Sigmoid colon (tissue), 7 donors: Measurements from ENCODE around the gene HAAO. TPM values are rescaled to one million over a fixed set of nuclear protein-coding genes. Genes with fewer than 3 reads are reported as not detected.

ENCODE experiments used
- DNase-seq: peaks from one replicate; pipeline ENCODE4 v3.0.0-alpha.2; 2019
- H3K27ac ChIP-seq, 4 donors: fragments of 200-600 bp; sonication (generic); one replicate each; pipeline ENCODE4 v1.5.1; 2016 to 2019; ENCODE audit warnings: mild to moderate bottlenecking in 1 of 4
- H3K27me3 ChIP-seq, 3 donors: fragments of 200-600 bp; sonication (generic); one replicate each; pipeline ENCODE4 v1.5.1; 2019; ENCODE audit warnings: mild to moderate bottlenecking in 1 of 3
- H3K36me3 ChIP-seq, 4 donors: fragments of 200-600 bp; sonication (generic); one replicate each; pipeline ENCODE4 v1.5.1; 2016 to 2019
- H3K4me1 ChIP-seq, 4 donors: fragments of 200-600 bp; sonication (generic); one replicate each; pipeline ENCODE4 v1.5.1; 2017 to 2019
- H3K4me3 ChIP-seq, 4 donors: fragments of 200-600 bp; sonication (generic); one replicate each; pipeline ENCODE4 v1.5.1; 2017 to 2019; ENCODE audit warnings: mild to moderate bottlenecking in 2 of 4, moderate library complexity in 1 of 4
- H3K9me3 ChIP-seq, 4 donors: fragments of 200-600 bp in 3 of 4; sonication (generic) in 3 of 4; one replicate each; pipeline versions ENCODE4 v1.5.1 to v1.6.1; 2013 to 2019
- CTCF ChIP-seq, 4 experiments: fragments of 450-650 bp in 3 of 4; fragments of 200-600 bp in 1 of 4; IDR thresholded peaks; one replicate each; pipeline ENCODE4 v1.5.1; 2016 to 2019; ENCODE audit warnings: antibody characterized with exemption in 4 of 4, mild to moderate bottlenecking in 3 of 4, moderate library complexity in 2 of 4
- EP300 ChIP-seq, 4 donors: sonication (generic); formaldehyde crosslinking; IDR thresholded peaks; one replicate each; pipeline ENCODE4 v1.6.1; 2017; ENCODE audit warnings: antibody characterized with exemption in 4 of 4
- POLR2A ChIP-seq, 2 donors: fragments of 450-650 bp; IDR thresholded peaks; one replicate each; pipeline ENCODE4 v1.6.1; 2016; ENCODE audit warnings: antibody characterized with exemption in 2 of 2, mild to moderate bottlenecking in 2 of 2, moderate library complexity in 2 of 2
- POLR2AphosphoS5 ChIP-seq, 4 donors: sonication (generic); formaldehyde crosslinking; IDR thresholded peaks; one replicate each; pipeline ENCODE4 v1.6.1; 2017; ENCODE audit warnings: antibody characterized with exemption in 4 of 4
- WGBS, 2 donors: extraction: QIAGEN DNeasy Blood & Tissue Kit; methylation state at CpG; one replicate each; pipeline ENCODE4 v1.1.7; 2013; 5-methylcytosine and 5-hydroxymethylcytosine counted together
- intact Hi-C: fragments of 100-400 bp; cut with DNase I; formaldehyde crosslinking; loops from one replicate; pipeline ENCODE4 v1.15.1; 2023
- polyA plus RNA-seq, 3 donors: library from polyadenylated mRNA; stranded (reverse); fragments of 200-250 nt; gene quantifications; one replicate each; pipeline ENCODE4 v1.2.3, GENCODE V29; 2013
- total RNA-seq, 4 donors: library from RNA; depleted of rRNA; stranded (reverse); fragments of >200 nt; gene quantifications; one replicate each; pipeline ENCODE4 v1.1.0, GENCODE V29; 2016
- donor health status: healthy with polysubstance abuse.
- donor health status: Bipolar disorder and iron deficiency.
- donor health status: healthy.

The HAAO gene
- total and polyA plus RNA-seq, 7 donors = 2.5 to 37.9 (median 5.6) TPM

- Histone ChIP-seq H3K4me1 (peaks cover 0 to 26% (median 17%) of the 10 kb centered on the region in 4 donors), H3K4me3 (no peak overlapping the region), H3K36me3 (no peaks in the 10 kb centered on the region), H3K27ac (peak overlapping the region; percentile 71 to 88 (median 80)), H3K27me3 (no peaks in the 10 kb centered on the region), H3K9me3 (no peaks in the 10 kb centered on the region)
- DNase-seq = no peak
- 62 to 77% methylated on average over 8 of the region's 8 CpGs for WGBS, 2 donors
- intact Hi-C loops = loop anchor here (10.0 kb wide), 2 partner anchors 230 to 300 kb away; partner anchors contain the start of genes KCNG3 and MTA3
- TF ChIP-seq POLR2AphosphoS5 (IDR thresholded peaks at IDR 0.05) (no peak), EP300 (IDR thresholded peaks at IDR 0.05) (no peak), POLR2A (IDR thresholded peaks at IDR 0.05) (no peak), CTCF (IDR thresholded peaks at IDR 0.05) (no peak)
Observed at GRCh38 chr2:42794271-42795046, 2.1 kb upstream of the HAAO start.

- DNase-seq = no peak
- peak overlapping the region; percentile 71 to 88 (median 80) for H3K27ac ChIP-seq
- TF ChIP-seq POLR2AphosphoS5 (IDR thresholded peaks at IDR 0.05) (no peak), CTCF (IDR thresholded peaks at IDR 0.05) (no peak)
- peak overlapping the region; percentile 45 to 66 (median 58) for H3K4me3 ChIP-seq
- intact Hi-C loops = loop anchor here (10.0 kb wide), 2 partner anchors 229 to 299 kb away; partner anchors contain the start of genes KCNG3 and MTA3
- H3K9me3 ChIP-seq = no peaks in the 10 kb centered on the region
- WGBS, 2 donors = 22 to 32% methylated on average over 22 of the region's 22 CpGs
- H3K27me3 ChIP-seq = no peaks in the 10 kb centered on the region
- no peaks in the 10 kb centered on the region for H3K36me3 ChIP-seq
- peaks cover 0 to 26% (median 17%) of the 10 kb centered on the region in 4 donors for H3K4me1 ChIP-seq
Observed at GRCh38 chr2:42793334-42794270, 1.2 kb upstream of the HAAO start.

GRCh38 chr2:42792087-42792582 is 248 bp downstream of the HAAO start:
- DNase-seq = peak; percentile 74

More at GRCh38 chr2:42792087-42792582, 248 bp downstream of the HAAO start:
- H3K4me1 ChIP-seq = peaks cover 0 to 26% (median 17%) of the 10 kb centered on the region in 4 donors
- H3K36me3 ChIP-seq = no peaks in the 10 kb centered on the region
- no peaks in the 10 kb centered on the region for H3K27me3 ChIP-seq
- 2 to 5% methylated on average over 18 of the region's 18 CpGs for WGBS, 2 donors
- TF ChIP-seq EP300 (IDR thresholded peaks at IDR 0.05) (no peak), POLR2AphosphoS5 (IDR thresholded peaks at IDR 0.05) (no peak), POLR2A (IDR thresholded peaks at IDR 0.05) (no peak), CTCF (IDR thresholded peaks at IDR 0.05) (no peak)
- peak overlapping the region; percentile 45 to 66 (median 58) for H3K4me3 ChIP-seq
- H3K9me3 ChIP-seq = no peaks in the 10 kb centered on the region
- intact Hi-C loops = loop anchor here (10.0 kb wide), 2 partner anchors 227 to 297 kb away; partner anchors contain the start of genes KCNG3 and MTA3
- H3K27ac ChIP-seq = peak overlapping the region; percentile 71 to 88 (median 80)
